SW480 (cell line): Measurements from ENCODE around the gene WDFY2.

Experiments used
- DNase-seq: peaks from one replicate; pipeline ENCODE4 v3.0.0-alpha.2; 2016; ENCODE audit warnings: low spot score

WDFY2 gene

GRCh38 chr13:51707461-51707860, 123.2 kb downstream of the WDFY2 start:
- no peak for DNase-seq

- no peak for DNase-seq
Observed at GRCh38 chr13:51713807-51714206, 129.5 kb downstream of the WDFY2 start.

- no peak for DNase-seq
Observed at GRCh38 chr13:51714663-51715168, 130.5 kb downstream of the WDFY2 start.

GRCh38 chr13:51715613-51716012, 131.4 kb downstream of the WDFY2 start:
- DNase-seq = peak; percentile 43

- no peak for DNase-seq
Observed at GRCh38 chr13:51717786-51718398, 133.6 kb downstream of the WDFY2 start.

GRCh38 chr13:51719394-51719793, 135.1 kb downstream of the WDFY2 start:
- no peak for DNase-seq

- DNase-seq = peak; percentile 21
Observed at GRCh38 chr13:51721496-51721895, 137.2 kb downstream of the WDFY2 start.

- DNase-seq = no peak
Observed at GRCh38 chr13:51723529-51723928, 139.3 kb downstream of the WDFY2 start.

- DNase-seq = no peak
Observed at GRCh38 chr13:51724721-51725120, 140.5 kb downstream of the WDFY2 start.

- no peak for DNase-seq
Observed at GRCh38 chr13:51726446-51727193, 142.4 kb downstream of the WDFY2 start.

- no peak for DNase-seq
Observed at GRCh38 chr13:51727634-51728274, 143.5 kb downstream of the WDFY2 start.

- DNase-seq = no peak
Observed at GRCh38 chr13:51728275-51728673, 144.0 kb downstream of the WDFY2 start.

GRCh38 chr13:51728972-51729371, 144.7 kb downstream of the WDFY2 start:
- DNase-seq = no peak

GRCh38 chr13:51729866-51730553, 145.7 kb downstream of the WDFY2 start:
- no peak for DNase-seq

GRCh38 chr13:51730927-51731326, 146.7 kb downstream of the WDFY2 start:
- DNase-seq = no peak

GRCh38 chr13:51731759-51732158, 147.5 kb downstream of the WDFY2 start:
- no peak for DNase-seq

- peak; percentile 47 for DNase-seq
Observed at GRCh38 chr13:51733374-51734298, 149.4 kb downstream of the WDFY2 start.

GRCh38 chr13:51734786-51735185, 150.5 kb downstream of the WDFY2 start:
- DNase-seq = no peak

GRCh38 chr13:51737609-51738008, 153.3 kb downstream of the WDFY2 start:
- DNase-seq = no peak

- no peak for DNase-seq
Observed at GRCh38 chr13:51738226-51738905, 154.1 kb downstream of the WDFY2 start.
